Measurements from ENCODE around the gene MMP24.
"Not testable (repeated sequence)": the region's sequence is repeated elsewhere in the genome, so short reads cannot be mapped to it uniquely, and the experiment has no call there.

MMP24 gene

DNA sequence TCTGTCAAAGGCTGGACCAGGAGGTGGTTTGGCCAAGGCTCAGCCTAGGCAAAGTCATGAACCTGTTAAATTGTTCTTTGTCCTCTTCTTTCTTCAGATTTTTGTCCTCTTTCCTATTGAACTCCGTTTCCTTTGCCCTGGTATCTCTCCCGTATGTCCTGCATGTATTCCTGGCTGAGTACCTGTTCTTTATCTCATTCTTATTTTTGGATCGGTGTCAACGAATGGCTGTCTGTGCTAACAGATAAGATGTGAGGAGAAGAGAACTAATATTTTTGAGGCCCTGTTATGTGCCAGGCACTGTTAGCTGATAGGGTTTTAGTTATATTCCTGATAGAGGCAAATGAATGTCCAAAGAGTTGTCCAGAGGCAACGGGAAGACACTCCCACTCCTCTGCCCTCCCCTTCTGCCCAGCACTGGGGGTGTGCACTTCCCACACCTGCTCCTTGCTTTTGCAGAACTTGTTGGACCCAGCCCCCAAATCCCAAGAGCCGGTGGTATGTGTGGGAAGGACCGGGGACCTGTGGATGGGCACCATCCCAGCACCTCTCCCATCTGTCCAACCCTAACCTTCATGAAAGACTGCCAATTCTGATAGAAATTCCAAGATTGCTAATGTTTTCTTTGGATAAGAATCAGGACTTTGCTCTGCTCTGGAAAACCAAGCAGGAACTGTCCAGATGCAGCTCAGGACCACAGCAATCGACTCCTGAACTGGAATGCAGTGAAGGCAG, 30.9 kb downstream of the MMP24 start:
- DNase-seq (ENCODE audit: low read depth in 2 of 2) = no peak

DNA sequence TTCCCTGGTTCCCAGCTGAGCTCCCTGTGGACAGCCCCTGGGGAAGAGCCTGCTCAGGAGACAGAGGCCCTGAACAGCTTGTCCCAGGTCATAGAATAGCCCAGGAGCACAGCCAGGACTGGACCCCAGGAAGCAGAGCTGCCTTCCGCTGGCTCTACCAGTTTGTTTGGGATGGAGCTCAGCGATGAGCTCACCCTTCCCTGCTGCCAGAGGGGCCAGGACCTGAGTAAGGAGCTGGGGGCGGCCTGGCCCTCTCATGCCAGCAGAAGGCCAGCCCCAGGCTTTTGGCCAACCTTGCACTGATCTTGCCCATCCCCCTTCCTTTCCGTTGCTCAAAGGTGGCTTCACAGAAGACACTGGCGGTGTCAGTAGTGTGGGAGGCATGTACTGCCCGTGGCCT, 33.9 kb downstream of the MMP24 start:
- DNase-seq (ENCODE audit: low read depth in 2 of 2) = no peak

DNA sequence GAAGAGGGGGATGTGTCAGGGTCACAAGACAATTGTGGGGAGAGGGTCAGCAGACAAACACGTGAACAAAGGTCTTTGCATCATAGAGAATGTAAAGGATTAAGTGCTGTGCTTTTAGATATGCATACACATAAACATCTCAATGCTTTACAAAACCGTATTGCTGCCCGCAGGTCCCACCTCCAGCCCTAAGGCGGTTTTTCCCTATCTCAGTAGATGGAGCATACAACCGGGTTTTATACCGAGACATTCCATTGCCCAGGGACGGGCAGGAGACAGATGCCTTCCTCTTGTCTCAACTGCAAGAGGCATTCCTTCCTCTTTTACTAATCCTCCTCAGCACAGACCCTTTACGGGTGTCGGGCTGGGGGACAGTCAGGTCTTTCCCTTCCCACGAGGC, 35.8 kb downstream of the MMP24 start:
- not testable (repeated sequence) for DNase-seq (ENCODE audit: low read depth in 2 of 2)

DNA sequence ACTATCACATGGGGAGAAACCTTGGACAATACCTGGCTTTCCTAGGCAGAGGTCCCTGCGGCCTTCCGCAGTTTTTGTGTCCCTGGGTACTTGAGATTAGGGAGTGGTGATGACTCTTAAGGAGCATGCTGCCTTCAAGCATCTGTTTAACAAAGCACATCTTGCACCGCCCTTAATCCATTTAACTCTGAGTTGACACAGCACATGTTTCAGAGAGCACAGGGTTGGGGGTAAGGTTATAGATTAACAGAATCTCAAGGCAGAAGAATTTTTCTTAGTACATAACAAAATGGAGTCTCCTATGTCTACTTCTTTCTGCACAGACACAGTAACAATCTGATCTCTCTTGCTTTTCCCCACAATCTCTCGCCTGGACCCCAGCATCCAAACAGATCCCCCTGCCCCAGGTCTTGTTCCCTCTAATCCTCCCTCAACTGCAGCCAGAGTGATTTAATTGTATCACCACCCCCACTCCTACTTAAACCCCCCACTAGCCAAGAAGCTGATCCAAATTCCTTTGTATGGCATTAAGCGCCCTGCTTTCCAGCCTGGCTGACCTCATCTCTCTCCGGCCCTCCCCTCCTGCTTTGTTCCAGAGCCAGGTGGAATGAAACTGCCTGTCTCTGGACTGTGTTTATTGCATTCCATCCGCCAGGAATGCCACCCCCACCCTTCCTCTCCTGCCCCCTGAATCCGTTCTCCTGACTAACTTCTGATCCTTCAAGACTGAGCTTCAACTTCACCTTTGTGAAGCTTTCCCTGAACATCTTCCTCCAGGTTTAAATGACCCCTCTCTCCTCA, 36.4 kb downstream of the MMP24 start:
- DNase-seq (ENCODE audit: low read depth in 2 of 2) = not testable (repeated sequence)

GRCh38 chr20:35263532-35264341, 37.2 kb downstream of the MMP24 start:
- no peak for DNase-seq (ENCODE audit: low read depth in 2 of 2)

DNA sequence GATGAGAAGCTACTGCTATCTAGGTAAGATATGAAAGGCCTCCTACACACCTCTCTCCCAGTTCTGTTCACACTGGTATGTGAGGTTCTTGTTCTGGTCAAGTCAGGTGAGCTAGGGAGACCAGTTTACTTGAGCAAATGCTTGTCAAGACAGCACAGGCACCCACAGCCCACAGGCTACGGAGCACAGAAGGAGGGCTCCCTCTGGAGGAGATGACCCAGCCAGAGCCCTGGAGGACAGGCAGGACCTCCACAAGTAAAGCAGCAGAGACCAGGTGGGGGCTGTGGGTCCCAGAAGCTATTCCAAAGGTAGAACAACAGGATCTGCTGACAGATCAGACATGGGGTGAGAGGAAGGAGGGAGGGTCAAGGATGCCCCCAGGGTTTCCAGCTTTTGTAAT, 38.3 kb downstream of the MMP24 start:
- DNase-seq (ENCODE audit: low read depth in 2 of 2) = no peak

- DNase-seq (ENCODE audit: low read depth in 2 of 2) = no peak
Observed at GRCh38 chr20:35267092-35267491, 40.6 kb downstream of the MMP24 start.

DNA sequence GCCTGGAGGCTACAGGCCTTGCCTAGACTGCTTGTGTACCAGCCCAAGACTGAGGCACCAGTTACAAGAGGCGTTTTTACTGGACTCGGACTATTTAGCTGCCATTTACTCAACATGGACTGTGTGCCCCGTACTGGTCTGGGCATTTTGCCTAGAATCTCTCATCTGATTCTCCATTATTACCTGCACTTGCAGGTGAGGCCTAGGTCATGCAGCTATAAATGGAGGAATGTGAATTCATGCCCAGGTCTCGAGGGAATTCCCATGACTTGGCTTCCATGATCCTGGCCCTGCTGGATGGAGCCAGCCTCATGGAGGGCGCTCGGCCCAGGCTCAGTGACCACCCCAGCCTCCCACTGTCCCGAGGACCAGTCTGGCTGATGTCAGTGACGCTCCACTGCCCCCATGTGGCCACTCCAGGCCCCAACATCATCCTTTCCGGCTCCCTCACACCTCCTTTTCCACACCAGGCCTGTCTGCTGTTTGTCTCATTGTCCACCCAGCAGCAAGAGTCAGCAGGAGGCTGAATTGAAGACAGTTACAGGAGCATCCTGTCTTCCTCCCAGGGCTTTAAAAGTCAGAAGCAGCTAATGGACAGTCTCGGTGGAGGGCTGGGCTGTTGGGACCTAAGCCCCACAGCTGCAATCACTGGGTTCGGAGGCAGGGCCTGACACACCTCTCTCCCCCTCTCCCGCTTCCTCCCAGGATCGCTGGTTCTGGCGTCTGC, 42.7 kb downstream of the MMP24 start:
- DNase-seq (ENCODE audit: low read depth in 2 of 2) = no peak

- DNase-seq (ENCODE audit: low read depth in 2 of 2) = no peak
Observed at GRCh38 chr20:35270021-35270902, 43.8 kb downstream of the MMP24 start.

GRCh38 chr20:35271073-35271882, 44.8 kb downstream of the MMP24 start:
- DNase-seq (ENCODE audit: low read depth in 2 of 2) = no peak

- no peak for DNase-seq (ENCODE audit: low read depth in 2 of 2)
Observed at GRCh38 chr20:35271904-35272303, 45.4 kb downstream of the MMP24 start.

DNA sequence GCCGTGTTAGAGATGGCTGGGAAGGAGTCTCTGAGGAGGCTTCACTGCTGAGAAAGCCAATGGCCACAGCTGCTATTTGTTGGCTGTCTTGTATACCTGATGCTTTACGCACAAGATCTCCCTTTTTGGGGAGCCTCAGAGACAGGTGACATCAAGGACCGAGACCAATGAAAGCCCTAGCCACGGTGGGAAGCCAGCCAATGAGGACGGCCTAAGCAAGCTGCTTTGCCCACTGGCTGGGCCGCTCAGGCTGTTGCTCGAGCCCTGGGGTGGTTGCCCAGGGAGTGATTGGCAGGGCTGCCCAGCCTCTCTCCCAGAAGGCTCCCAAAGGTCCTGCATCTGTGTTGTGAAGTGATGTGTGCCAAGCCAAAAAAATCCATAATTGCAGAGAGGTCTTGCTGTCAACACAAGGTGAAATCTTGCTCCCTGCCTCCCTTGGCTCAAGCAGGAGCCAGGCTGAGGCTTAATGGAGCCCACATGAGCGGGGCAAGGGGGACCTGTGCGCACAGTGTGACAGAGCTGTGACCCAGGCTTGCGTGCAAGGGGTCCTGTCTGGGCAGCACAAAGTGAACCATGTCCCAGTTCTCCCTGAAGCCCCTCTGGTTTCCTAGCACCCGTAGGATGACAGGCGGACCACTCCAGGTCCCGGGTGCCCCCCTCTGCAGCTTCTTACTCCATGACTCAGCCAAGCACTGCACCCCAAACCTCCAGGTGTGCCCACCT, 47.1 kb downstream of the MMP24 start:
- no peak for DNase-seq (ENCODE audit: low read depth in 2 of 2)

GRCh38 chr20:35274172-35275092, 47.9 kb downstream of the MMP24 start:
- DNase-seq (ENCODE audit: low read depth in 2 of 2) = no peak

DNA sequence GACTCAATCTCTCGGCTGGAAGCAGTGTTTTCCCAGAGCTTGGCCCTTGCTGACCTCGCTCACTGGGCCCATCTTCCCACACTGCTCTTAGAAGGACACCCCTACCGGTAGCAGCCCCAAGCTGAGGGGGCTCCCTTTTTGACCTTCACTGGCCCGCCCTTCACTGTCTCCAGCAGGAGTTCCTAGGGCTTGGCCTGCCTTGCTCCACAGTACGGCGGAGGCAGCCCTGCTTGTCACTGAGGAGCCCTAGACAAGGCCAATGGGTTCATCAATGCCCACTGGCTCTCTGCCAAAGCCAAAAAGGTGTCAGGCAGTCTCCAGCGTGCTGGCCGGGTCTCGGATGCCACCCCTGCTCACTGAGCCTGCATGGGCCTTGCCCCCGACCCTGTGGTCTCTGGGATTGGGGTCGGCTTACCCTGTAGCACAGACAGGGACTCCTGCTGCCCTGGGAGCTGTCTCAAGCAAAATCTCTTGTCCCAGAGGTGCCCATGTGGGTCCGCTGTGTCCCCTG, 49.3 kb downstream of the MMP24 start:
- DNase-seq (ENCODE audit: low read depth in 2 of 2) = no peak

- DNase-seq (ENCODE audit: low read depth in 2 of 2) = no peak
Observed at GRCh38 chr20:35276408-35276807, 49.9 kb downstream of the MMP24 start.

DNA sequence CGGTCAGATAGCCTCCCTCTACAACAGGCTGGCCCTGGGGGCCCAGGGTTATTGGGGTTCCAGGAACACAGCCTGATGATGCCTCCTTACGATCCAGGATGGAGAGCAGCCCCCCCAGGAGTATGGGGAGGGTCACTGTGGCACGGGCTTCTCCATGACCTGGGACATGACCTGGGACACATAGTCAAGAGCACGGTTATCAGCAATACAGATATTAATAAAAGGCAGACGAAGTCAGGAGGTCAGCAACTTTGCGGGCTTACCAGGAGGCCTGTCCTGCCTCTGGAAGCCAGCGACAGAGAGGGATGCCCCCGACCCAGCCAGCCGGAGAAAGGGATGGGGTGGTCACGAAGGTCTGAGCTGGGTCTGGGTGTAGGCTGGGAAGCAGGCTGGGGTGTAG, 50.6 kb downstream of the MMP24 start:
- no peak for DNase-seq (ENCODE audit: low read depth in 2 of 2)

DNA sequence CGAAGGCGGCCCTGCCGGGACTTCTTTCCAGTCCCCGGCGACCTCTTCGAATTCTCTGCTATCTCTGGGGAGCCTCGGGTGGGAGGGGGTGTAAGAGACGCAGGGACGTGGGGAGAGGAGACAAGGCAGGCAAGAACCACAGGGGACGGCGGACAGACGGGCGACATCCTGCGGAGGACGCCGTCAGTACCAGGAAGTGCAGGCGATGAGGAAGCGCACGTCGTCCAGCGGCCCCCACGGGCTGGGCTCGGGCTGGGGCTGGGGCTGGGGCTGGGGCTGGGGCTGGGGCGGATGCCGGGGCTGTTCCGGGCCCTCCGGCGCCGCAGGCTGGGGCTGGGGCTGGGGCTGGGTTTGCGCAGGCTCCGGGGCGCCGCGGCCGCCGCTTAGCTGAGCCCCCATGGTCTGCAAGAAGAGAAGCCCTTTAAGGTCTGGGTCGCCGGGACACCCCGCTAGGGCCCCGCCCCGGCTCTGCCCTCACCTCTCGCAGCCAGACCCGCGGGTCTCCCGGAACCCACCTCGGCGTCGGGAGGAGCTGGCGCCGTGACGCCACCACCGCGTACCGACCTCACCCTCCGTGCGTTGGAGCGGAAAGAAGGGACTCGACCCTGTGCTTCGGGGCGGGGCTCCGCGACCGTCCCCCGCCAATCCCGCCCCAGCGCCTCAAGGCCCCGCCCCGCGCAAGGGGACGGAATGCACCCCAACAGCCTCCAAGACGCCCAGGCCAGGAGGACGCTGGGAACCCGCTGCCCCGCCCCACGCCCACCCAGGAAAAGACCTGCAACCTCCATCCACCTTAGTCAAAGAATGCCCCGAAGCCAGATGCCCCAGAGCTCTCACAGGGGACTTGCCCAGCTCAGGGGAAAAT, 51.3 kb downstream of the MMP24 start, which contains the start of gene MMP24OS:
TSS of gene MMP24OS (minus strand) at position 592 of the 865 bp plus-strand sequence. CDS start at position 399, 193 bp downstream.
- peak; percentile 72 to 85 for DNase-seq (ENCODE audit: low read depth in 2 of 2)
